Measurements from ENCODE around the gene RNASE13.
"Not testable (repeated sequence)": the region's sequence is repeated elsewhere in the genome, so short reads cannot be mapped to it uniquely, and the experiment has no call there.

RNASE13 gene

DNA sequence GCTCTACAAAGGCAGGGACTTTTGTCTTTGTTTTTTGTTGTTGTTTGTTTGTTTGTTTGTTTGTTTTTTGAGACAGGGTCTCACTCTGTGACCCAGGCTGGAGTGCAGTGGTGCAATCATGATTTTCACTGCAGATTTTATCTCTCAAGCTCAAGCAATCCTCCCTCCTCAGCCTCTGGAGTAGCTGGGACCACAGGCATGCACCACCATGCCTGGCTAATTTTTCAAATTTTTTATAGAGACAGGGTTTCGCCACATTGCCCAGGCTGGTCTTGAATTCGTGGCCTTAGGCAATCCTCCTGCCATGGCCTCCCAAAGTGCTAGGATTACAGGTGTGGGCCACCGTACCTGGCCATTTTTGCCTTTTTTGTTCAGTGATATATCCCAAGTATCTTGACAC is 6.3 kb upstream of the RNASE13 start:
- not testable (repeated sequence) for DNase-seq

DNA sequence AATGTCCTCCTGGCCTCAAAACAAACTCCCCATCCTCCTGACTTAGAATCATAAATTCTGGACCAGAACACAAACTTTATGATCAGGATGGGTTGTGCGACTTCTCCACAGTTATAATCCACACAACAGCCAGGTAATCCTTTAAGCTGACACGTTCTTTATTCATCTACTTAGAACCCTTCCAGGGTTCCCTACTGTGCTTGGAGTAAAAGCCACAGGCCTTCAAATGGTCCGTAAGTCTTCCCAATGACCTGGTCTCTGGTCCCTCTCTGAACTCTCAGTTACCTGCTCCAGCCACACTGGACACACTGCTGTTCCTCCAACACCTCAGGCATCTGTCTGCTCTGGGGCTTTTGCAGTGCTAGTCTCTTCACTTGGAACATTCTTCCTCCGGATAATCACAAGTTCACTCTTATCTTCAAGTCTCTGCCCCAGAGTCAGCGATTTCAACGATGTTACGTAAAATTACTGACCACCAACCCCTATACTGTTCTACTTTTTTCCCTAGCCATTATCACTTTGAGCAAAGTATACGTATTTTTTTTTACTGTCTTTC is 5.8 kb upstream of the RNASE13 start:
- DNase-seq, result no peak

DNA sequence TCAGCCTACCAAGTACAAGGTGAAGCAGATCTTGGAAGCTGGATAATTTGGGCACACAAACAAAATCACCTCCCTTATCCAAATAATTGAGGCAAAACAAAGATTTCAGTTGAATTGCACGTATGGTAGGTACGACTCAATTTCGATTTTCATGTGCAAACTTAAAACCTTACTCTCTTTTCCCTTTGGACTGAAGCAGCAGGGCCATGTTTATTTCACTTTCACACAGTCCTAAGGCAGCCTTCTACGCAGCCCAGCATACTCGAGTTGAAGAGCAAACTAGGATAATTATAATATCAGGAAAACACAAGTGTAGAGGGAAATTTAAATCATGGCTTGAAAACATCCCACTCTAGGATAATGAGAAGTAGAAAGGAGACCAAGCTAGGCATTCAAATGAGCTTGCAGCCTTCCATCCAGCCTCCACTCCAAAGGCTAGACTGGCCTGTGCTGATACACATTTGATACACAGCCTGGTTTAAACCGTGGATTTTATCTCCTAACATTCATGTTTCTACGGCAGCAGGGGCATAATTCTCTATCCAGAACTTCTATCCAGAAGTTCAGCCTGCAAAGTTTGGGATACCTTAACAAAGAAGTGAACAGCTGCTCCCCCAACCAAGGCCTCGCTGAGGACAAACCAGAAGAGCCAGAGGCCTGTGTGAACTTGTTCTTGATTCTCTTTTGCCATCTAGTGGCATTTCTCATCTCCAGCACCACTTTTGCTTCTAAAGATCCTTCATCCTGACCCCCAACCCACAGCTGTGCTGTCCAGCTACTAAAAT is 5.2 kb upstream of the RNASE13 start:
- DNase-seq, result peak; percentile 30 to 67

- DNase-seq, result no peak
Observed at GRCh38 chr14:21038441-21039422, 4.1 kb upstream of the RNASE13 start.

DNA sequence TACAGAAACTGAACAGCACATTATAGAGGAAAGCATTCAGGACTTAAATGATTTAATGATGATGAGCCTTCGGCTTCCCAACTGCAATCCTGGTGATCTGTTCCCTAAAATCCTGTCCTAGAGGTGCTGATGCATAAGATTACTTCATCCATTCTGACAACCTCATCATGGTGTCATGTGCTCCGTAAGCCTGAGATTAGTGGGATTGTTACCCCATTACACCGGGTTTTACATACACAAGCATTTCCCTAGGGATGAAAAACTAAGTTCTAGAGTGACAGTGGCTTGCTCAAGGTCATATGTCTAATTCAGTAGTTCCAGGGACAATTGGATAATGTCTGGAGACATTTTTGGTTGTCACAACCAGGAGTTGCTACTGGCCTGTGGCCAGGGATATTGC is 2.5 kb upstream of the RNASE13 start:
- no peak for DNase-seq

DNA sequence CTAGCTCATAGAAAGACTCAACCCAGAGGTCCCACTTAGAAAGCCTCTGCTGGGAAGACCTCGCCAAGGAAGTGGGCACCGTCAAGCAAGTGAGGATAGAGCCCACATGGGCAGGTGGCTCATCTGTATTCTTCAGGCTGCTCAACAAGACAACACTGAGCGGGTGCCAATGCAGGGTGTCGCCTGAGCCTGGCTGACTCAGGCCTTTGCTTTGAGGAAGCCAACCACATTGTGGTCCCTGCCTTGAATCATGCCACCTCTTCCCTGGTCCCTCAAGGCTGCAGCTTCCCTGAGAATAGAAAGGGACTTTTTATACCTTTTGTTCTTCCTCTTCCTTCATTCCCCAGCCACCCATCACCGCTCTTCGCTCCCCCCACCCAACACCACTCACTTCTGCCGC is 2.1 kb upstream of the RNASE13 start:
- no peak for DNase-seq

DNA sequence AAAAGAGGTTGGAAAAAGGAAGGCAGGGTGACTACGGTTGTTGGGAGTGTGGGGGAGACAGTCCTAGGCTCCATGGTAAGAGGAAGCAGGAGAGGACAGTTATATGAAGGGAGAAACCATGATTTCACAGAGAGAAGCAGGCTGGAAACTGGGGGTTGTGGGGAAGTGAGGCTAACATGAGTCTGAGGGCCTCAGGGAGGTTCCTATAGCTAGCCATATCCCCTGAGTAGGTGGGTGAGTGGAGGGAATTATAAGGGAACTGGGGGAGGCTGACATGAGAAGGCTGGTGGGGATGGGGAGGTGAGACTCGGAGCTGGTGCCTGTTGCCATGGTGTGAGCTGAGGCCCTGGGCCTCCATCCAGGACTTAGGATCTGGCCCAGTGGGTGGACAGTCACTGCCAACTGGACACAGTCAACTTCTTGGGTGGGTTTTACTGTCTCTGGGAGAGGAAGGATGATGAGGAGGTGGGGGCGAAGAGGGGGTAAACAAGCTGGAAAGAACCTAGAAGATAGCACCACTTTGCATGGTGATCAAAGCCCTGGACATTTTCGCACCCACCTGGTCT is 1.4 kb downstream of the RNASE13 start:
- DNase-seq, result no peak

GRCh38 chr14:21032326-21033132 is 2.1 kb downstream of the RNASE13 start:
- DNase-seq, result no peak

- no peak for DNase-seq
Observed at GRCh38 chr14:21030531-21030930, 4.1 kb downstream of the RNASE13 start.

- no peak for DNase-seq
Observed at GRCh38 chr14:21029917-21030316, 4.7 kb downstream of the RNASE13 start, which contains the start of gene TPPP2. Gene TPPP2, plus strand, starts transcription at chr14:21030217. Its CDS starts 365 bp downstream, at chr14:21030582.

DNA sequence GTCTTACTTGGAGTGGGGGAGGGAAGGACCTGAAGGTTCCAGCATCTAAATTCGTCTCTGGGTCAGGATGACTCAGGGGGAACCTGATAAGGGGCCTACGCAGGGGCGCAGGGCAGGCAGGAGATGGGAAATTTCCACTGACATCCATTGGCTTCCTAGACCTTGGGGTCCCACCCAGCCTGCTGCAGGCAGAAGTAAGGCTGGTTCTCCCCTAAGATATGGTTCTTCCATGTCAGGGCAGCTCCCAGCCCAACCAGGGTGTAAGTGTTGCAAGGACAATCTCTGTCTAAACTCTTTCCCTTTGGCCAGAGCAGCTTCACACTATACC is 7.7 kb downstream of the RNASE13 start:
- no peak for DNase-seq

DNA sequence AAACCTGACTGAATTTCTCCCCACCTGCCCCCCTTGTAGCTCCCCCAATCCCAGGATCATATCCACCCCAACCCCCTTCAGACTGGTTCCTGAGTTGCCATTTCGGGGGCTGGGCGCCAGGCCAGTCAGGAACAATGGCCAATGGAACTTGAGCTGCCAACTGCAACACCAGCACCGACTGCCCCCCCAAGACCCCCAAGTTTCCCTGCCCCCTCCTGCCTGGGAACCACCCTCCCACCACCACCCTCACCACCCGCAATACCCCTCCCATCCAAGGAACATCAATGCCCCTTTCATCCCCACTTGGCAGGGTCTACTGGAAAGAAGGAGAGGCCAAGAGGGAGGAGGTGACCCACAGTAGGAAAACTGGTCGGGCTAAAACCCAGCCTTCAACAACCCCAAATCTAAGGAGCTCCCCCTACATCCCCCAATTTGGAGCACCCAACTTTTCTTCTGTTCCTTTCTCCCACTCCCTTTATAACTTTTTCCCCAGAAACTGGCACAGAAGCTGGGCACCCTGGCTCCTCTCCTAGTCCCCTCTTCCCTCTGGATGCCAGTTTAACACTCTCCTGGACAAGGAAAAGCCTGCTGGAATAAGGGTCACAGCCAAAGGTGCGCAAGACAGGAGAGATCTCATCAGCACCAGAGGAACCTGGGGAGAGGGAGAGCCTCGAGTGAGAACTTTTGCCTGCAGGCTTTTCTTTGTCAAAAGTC is 8.2 kb downstream of the RNASE13 start:
- no peak for DNase-seq

DNA sequence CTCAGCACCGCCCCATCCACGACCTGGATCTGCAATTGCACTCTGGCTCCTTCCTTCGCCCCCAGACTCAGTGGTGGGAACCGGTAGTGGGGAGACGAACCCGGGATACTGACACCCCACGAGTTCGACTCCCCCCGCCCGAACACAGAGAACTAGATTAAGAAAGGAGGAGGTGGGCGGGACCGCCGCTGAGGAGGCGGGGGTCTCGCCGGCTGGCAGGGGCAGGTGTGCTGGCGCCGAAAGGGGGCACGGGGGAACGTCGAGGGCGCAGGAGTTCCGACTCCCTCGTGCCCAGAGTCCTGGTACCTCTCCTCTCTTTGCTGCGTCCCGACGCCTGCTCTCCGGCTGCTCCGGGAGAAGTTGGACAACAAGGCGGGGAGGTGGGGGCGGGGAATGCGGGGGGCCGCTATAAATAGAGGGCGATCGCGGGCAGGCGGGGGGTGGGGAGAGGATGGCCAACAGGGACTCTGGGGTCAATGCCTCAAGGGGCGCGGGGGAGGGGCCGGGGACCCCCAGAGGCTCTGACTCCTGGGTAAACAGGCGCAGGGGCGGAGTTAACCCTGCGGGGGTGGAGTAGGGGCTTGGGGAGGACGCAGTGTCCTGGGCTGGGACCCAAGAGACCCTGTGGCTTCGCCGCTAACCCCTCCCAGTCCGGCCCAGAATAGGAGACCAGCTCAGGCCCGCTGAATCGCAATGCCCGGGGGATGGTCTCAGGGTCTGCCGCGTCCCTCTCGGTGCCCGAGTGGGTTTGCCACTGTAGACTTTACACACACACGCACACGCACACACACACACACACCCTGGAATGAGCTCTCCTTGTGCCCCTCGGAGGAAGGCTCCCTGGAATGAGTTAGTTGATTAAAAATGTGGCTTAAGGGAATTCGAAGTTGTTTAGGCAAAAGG is 9.0 kb downstream of the RNASE13 start:
- peak in 1 of 2 experiments; percentile 30 for DNase-seq

- DNase-seq, result peak in 1 of 2 experiments; percentile 86
Observed at GRCh38 chr14:21024585-21025370, 9.8 kb downstream of the RNASE13 start, which contains the start of gene NDRG2. Gene NDRG2, minus strand, starts transcription at chr14:21025061. Its CDS starts 1,746 bp downstream, at chr14:21023315.

DNA sequence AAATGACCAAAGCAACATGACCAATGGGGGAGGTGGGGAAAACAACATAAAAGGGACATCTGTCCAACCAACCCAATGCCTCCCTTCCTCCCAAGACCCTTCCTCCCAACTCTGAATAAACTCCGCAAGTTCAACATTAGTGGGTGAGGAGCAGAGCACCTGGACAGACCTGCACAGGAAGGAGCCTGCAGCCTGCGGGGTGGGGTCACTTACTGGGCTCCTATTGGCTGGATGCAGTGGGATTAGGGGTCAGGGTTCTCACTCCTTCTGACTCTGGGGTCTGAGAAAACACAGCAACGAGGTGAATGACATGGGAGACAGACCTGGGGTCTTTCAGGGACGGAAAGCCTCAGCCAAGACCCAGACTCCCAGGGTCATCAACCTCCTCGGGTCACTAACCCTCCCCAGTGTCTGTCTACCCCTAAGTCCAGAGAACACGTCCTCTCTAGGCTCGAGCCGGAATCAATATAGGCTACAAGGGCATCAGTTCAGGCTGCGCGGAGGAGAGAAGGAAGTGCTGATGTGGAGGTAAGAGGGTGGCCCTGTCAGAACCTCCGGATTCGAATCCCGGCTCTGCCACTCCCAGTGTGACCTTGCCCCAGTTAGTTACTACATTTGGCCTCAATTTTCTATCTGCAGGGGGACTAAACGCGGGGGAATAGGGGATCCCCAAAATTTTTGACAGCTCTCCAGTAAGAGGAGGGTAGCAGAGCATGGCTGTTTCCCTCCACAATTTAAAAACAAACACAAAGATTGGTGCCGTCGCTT is 10.6 kb downstream of the RNASE13 start:
- DNase-seq, result no peak

DNA sequence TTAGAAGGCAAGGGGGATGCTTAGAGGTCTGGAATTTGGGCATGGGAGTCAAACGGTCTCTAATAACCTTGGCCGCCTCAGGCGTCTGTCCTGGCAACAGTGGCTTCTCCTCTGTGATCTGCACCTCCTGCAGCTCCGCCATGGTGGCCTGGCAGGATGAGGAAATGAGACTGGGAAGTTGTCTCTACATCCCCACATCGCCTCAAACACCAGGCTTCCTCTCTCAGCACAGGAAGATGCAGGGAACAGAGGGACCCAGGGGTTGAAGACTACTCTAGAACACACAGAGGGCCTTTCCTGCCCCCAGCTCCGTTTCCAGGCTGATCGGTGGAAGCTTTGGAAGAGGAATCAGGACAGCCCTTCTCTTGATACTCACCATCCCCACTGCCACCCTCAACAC is 11.4 kb downstream of the RNASE13 start:
- no peak for DNase-seq

GRCh38 chr14:21022686-21023085 is 11.9 kb downstream of the RNASE13 start:
- no peak for DNase-seq

DNA sequence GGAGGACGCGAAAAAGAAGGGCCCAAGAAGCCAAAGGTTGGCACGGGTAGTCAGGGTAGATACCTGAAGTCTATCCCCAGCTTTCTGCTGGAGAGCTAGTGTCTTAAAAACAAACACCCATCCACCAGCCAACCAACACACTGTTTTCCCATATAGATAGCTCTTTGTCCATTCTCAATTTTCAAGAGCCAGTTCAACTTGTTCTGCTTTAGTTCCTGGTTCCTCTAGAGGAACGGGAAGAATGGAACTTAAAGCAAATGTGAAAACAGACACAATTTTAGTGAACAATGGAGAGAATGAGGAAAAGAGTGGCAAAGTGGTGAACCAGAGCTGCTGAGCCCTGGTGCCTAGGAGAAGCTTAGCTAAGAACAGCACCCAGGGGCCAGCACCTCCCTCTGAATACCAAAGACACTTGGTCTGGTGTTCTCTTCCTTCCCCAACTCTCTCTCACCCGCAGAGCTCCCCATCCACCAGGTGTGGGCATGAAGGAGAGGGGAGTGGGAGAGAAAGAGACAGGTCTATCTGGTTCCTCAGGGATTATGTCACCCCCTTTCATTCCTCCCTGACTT is 13.5 kb downstream of the RNASE13 start:
- no peak for DNase-seq

Data from NCI-H526 (cell line).